Trophoblast cell (in vitro differentiated cells and primary cell): ENCODE measurements around the gene PSD2. TPM values are rescaled to one million over a fixed set of nuclear protein-coding genes. Genes with fewer than 3 reads are reported as not detected.

ENCODE experiments used
- DNase-seq, 2 donors: peaks; one replicate each; pipeline ENCODE4 v3.0.0-alpha.2; 2016
- H2AFZ ChIP-seq: 2 replicates; pipeline ENCODE4 v1.6.1; 2013; ENCODE audit warnings: low read length, moderate library complexity, mild to moderate bottlenecking; ENCODE audit not compliant: insufficient read depth, poor library complexity
- H2AK5ac ChIP-seq: 2 replicates; pipeline ENCODE4 v1.6.1; 2013; ENCODE audit warnings: mild to moderate bottlenecking, low read length
- H2BK120ac ChIP-seq: 2 replicates; pipeline ENCODE4 v1.6.1; 2013; ENCODE audit warnings: low read length, mild to moderate bottlenecking, moderate library complexity; ENCODE audit not compliant: insufficient read depth, poor library complexity
- H2BK12ac ChIP-seq: 2 replicates; pipeline ENCODE4 v1.6.1; 2013; ENCODE audit warnings: mild to moderate bottlenecking, low read length, moderate library complexity
- H2BK5ac ChIP-seq: 2 replicates; pipeline ENCODE4 v1.6.1; 2013; ENCODE audit warnings: low read length, low read depth, moderate library complexity, mild to moderate bottlenecking; ENCODE audit not compliant: poor library complexity
- H3K14ac ChIP-seq: 2 replicates; pipeline ENCODE4 v1.6.1; 2013; ENCODE audit warnings: mild to moderate bottlenecking, low read length
- H3K18ac ChIP-seq: 2 replicates; pipeline ENCODE4 v1.6.1; 2013; ENCODE audit warnings: mild to moderate bottlenecking, low read length
- H3K23ac ChIP-seq: 2 replicates; pipeline ENCODE4 v1.6.1; 2013; ENCODE audit warnings: low read length
- H3K27ac ChIP-seq: 2 replicates; pipeline ENCODE4 v1.5.1; 2013; ENCODE audit warnings: low read depth, mild to moderate bottlenecking, inconsistent platforms, low read length, moderate library complexity
- H3K27me3 ChIP-seq: 2 replicates; pipeline ENCODE4 v1.6.1; 2013; ENCODE audit warnings: inconsistent platforms, mild to moderate bottlenecking, low read length, moderate library complexity; ENCODE audit not compliant: insufficient read depth
- H3K36me3 ChIP-seq, 2 experiments: 1 replicate in 1 of 2; 2 replicates in 1 of 2; pipeline ENCODE4 v1.6.1; 2013; ENCODE audit warnings: low read length in 2 of 2, mild to moderate bottlenecking in 2 of 2, moderate library complexity in 1 of 2; ENCODE audit not compliant: insufficient read depth in 2 of 2, control insufficient read depth in 1 of 2
- H3K4ac ChIP-seq: 2 replicates; pipeline ENCODE4 v1.6.1; 2013; ENCODE audit warnings: low read depth, mild to moderate bottlenecking, low read length, moderate library complexity
- H3K4me1 ChIP-seq, 2 experiments: 1 replicate in 1 of 2; 2 replicates in 1 of 2; pipeline ENCODE4 v1.6.1; 2013; ENCODE audit warnings: low read length in 2 of 2, mild to moderate bottlenecking in 2 of 2, moderate library complexity in 1 of 2; ENCODE audit not compliant: insufficient read depth in 2 of 2, control insufficient read depth in 1 of 2
- H3K4me2 ChIP-seq: 2 replicates; pipeline ENCODE4 v1.6.1; 2013; ENCODE audit warnings: inconsistent platforms, mild to moderate bottlenecking, low read length, moderate library complexity
- H3K4me3 ChIP-seq: 2 replicates; pipeline ENCODE4 v1.5.1; 2013; ENCODE audit warnings: mild to moderate bottlenecking, low read depth, low read length, inconsistent platforms
- H3K79me1 ChIP-seq: one replicate; pipeline ENCODE4 v1.6.1; 2013; ENCODE audit warnings: low read length
- H3K79me2 ChIP-seq: 2 replicates; pipeline ENCODE4 v1.6.1; 2013; ENCODE audit warnings: low read length, mild to moderate bottlenecking; ENCODE audit not compliant: control insufficient read depth, insufficient read depth, poor library complexity
- H3K9ac ChIP-seq: 2 replicates; pipeline ENCODE4 v1.6.1; 2013; ENCODE audit warnings: mild to moderate bottlenecking, low read length
- H3K9me3 ChIP-seq: 2 replicates; pipeline ENCODE4 v1.6.1; 2013; ENCODE audit warnings: low read depth, mild to moderate bottlenecking, control low read depth, inconsistent platforms, low read length; ENCODE audit not compliant: insufficient read depth
- H4K12ac ChIP-seq: 2 replicates; pipeline ENCODE4 v1.6.1; 2013; ENCODE audit warnings: low read depth, mild to moderate bottlenecking, low read length, moderate library complexity
- H4K8ac ChIP-seq: 2 replicates; pipeline ENCODE4 v1.6.1; 2013; ENCODE audit warnings: low read depth, mild to moderate bottlenecking, low read length, moderate library complexity
- H4K91ac ChIP-seq: one replicate; pipeline ENCODE4 v1.6.1; 2013; ENCODE audit warnings: low read depth, mild to moderate bottlenecking, low read length, moderate library complexity
- WGBS: extraction: QIAGEN DNeasy Blood & Tissue Kit; methylation state at CpG from one replicate; pipeline ENCODE4 v1.1.7; 2013; ENCODE audit warnings: missing lambda C conversion rate; ENCODE audit not compliant: insufficient read length, insufficient coverage; ENCODE audit errors: extremely low coverage; 5-methylcytosine and 5-hydroxymethylcytosine counted together
- polyA plus RNA-seq: library from polyadenylated mRNA; stranded (reverse); fragments of 200-250 nt; gene quantifications from 2 replicates; pipeline ENCODE4 v1.2.3, GENCODE V29; 2013

Gene PSD2
- polyA plus RNA-seq = 0.37 and 0.38 TPM in 2 replicates

- Histone ChIP-seq H3K79me1 (no peaks in the 10 kb centered on the region), H3K79me2 (no peaks in the 10 kb centered on the region), H3K4ac (no peak within 1 kb of the TSS), H2BK120ac (no peak within 1 kb of the TSS), H4K12ac (no peak within 1 kb of the TSS), H2BK5ac (no peak within 1 kb of the TSS), H2AK5ac (no peak within 1 kb of the TSS), H3K27me3 (peaks cover 56% of the 10 kb centered on the region), H2AFZ (no peak within 1 kb of the TSS), H3K23ac (no peak within 1 kb of the TSS), H4K91ac (no peak within 1 kb of the TSS), H3K14ac (no peak within 1 kb of the TSS), H3K9ac (no peak within 1 kb of the TSS), H3K18ac (no peak within 1 kb of the TSS), H3K4me2 (peak within 1 kb of the TSS; percentile 43), H3K9me3 (peaks cover 8% of the 10 kb centered on the region), H4K8ac (no peak within 1 kb of the TSS), H3K4me1 (no peaks in the 10 kb centered on the region), H3K27ac (no peak within 1 kb of the TSS), H2BK12ac (no peak within 1 kb of the TSS), H3K4me3 (peak within 1 kb of the TSS; percentile 28), H3K36me3 (no peaks in the 10 kb centered on the region)
- WGBS = no CpG with 5 or more reads among the region's 83 CpGs
- DNase-seq = peak in 1 of 2 donors; percentile 31
These were observed at the start of gene PSD2 for GRCh38 chr5:139795074-139796001. Gene PSD2 (plus strand): TSS chr5:139795808. CDS start chr5:139809441, 13,633 bp downstream.

DNA sequence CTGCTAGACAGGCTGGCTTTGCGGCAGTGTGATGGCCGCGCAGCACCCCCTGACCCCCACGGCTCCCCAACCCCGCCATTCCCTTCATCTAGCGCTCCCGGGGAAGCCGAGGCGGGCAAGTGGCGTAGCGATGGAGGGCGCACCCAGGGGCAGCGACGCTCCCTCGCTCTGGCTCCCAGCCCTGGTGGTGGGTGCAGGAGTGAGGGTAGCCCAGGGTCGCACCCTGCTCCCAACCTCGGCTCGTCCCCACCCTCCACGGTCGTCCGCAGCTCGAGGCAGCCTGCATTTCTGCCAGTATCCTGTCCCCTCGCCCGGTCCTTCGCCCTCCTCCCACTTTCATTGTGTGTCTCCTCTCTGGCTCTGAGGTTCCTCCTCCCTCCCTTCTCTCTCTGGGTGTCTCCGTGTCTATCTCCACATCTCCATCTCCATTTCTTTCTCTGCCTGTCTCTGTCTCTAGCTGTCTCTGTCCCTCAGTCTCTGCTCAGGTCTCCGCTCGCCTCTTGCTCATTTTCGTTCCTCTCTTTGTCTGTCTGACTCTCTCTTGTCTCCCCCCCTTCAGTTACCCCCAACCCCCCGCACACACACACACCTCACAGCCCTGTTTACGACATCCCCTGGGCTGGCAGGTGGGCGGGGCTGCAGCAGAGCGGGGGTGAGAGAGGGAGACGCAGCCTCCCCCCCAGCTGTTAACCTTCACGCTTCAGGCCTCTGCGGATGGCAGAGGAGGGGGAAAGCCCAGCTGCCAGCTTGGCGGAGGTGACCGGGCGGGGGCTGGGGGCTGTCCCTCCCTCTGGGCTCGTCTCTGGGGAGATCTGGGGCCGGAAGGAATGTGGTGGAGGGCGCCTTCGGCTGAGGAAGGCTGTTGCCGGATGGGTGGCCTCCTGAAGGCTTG lies 48.7 kb upstream of the PSD2 start:
- peaks cover 23 to 33% of the 10 kb centered on the region in 2 experiments for H3K4me1 ChIP-seq

DNA sequence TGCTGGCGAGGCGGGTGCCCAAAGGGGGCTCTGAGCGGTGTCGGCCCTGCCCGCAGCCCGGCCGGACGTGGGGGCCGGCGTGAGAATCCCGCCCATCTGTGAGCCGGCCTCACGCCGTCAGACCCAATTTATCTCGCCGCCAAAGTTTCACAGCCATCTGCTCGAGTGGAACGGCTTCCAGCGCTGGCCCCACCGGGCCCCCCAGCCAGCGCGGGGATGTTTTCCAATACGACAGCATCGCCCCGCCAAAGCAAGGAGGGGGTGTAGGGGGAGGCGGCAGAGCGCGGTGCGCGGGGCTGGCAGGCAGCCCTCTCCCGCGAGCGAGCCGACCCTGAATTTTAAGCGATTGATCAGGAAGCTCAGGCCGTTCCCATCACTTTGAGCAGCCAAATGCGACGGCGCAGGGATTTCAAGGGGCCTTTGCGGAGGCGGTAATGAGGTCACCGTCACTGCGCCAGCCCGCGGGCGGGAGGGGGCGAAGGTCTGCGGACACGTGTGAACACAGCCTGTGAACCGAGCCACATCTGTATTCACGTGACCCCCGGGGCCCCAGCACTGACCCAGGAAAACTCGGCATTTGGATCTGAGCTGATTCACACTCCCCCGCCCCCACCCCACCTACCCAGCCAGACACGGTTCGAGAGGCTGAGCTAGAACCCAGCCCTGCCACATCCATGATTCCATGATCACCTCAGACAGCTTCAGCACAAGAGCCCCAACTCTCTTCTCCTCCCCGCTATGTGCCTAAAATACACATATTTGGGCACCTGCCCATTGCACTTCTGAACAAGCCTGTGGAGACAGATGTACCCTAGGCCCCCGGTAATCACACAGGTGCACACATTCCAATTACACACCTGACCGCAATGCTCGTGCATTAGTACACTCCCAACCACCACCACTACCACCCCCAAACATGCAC lies 47.8 kb upstream of the PSD2 start:
- Histone ChIP-seq H2BK120ac (no peak overlapping the region), H3K9me3 (peaks cover 4% of the 10 kb centered on the region), H3K27me3 (peaks cover 22% of the 10 kb centered on the region), H3K4me3 (no peak overlapping the region), H2AK5ac (no peak overlapping the region), H4K12ac (no peak overlapping the region), H3K9ac (no peak overlapping the region), H3K4me2 (peak overlapping the region; percentile 65), H2BK12ac (no peak overlapping the region), H3K27ac (no peak overlapping the region), H4K91ac (peak overlapping the region; percentile 40), H3K79me2 (no peaks in the 10 kb centered on the region), H2BK5ac (no peak overlapping the region), H3K36me3 (no peaks in the 10 kb centered on the region), H3K79me1 (peaks cover 4% of the 10 kb centered on the region), H3K14ac (no peak overlapping the region), H3K23ac (no peak overlapping the region), H3K4me1 (peaks cover 23 to 33% of the 10 kb centered on the region in 2 experiments), H3K18ac (no peak overlapping the region), H4K8ac (no peak overlapping the region), H2AFZ (peak overlapping the region; percentile 42), H3K4ac (no peak overlapping the region)
- peak in 1 of 2 donors; percentile 18 for DNase-seq
- WGBS = no CpG with 5 or more reads among the region's 60 CpGs

More for the DNA sequence above, 48.7 kb upstream of the PSD2 start:
- Histone ChIP-seq H3K23ac (no peak overlapping the region), H2BK12ac (peak overlapping the region; percentile 37), H3K4me2 (peak overlapping the region; percentile 65), H4K12ac (peak overlapping the region; percentile 38), H2AK5ac (peak overlapping the region; percentile 34), H2AFZ (peak overlapping the region; percentile 73), H2BK120ac (peak overlapping the region; percentile 3), H3K79me1 (peaks cover 4% of the 10 kb centered on the region), H3K27me3 (peaks cover 22% of the 10 kb centered on the region), H4K8ac (peak overlapping the region; percentile 52), H3K36me3 (no peaks in the 10 kb centered on the region), H3K18ac (peak overlapping the region; percentile 52), H3K4me3 (peak overlapping the region; percentile 50), H3K14ac (peak overlapping the region; percentile 33), H3K4ac (no peak overlapping the region), H3K79me2 (no peaks in the 10 kb centered on the region), H2BK5ac (no peak overlapping the region), H3K9me3 (no peaks in the 10 kb centered on the region), H3K9ac (no peak overlapping the region), H3K27ac (no peak overlapping the region), H4K91ac (peak overlapping the region; percentile 41)
- DNase-seq = no peak
- WGBS = no CpG with 5 or more reads among the region's 44 CpGs
